GM21619 (cell line): ENCODE results near the gene KDSR.
"Not testable (repeated sequence)": the region's sequence is repeated elsewhere in the genome, so short reads cannot be mapped to it uniquely, and the experiment has no call there.

Experiments used
- ATAC-seq: cut with Tn5 transposase; IDR thresholded peaks from one replicate; pipeline ENCODE4 v1.9.1; 2021; ENCODE audit not compliant: unreplicated experiment

KDSR gene

GRCh38 chr18:63366213-63367052 is 573 bp downstream of the KDSR start:
- ATAC-seq: peak; percentile 33

GRCh38 chr18:63365876-63366212 is 1.2 kb downstream of the KDSR start:
- ATAC-seq: no peak

- no peak for ATAC-seq
Observed at GRCh38 chr18:63363951-63364350, 3.1 kb downstream of the KDSR start.

GRCh38 chr18:63363420-63363819 is 3.6 kb downstream of the KDSR start:
- not testable (repeated sequence) for ATAC-seq

- ATAC-seq: no peak
Observed at GRCh38 chr18:63356272-63356896, 10.6 kb downstream of the KDSR start.

- ATAC-seq: no peak
Observed at GRCh38 chr18:63350230-63350629, 16.8 kb downstream of the KDSR start.

- no peak for ATAC-seq
Observed at GRCh38 chr18:63348508-63349136, 18.4 kb downstream of the KDSR start.

- no peak for ATAC-seq
Observed at GRCh38 chr18:63346480-63347183, 20.4 kb downstream of the KDSR start.

GRCh38 chr18:63346031-63346430 is 21.0 kb downstream of the KDSR start:
- no peak for ATAC-seq

GRCh38 chr18:63344918-63345317 is 22.1 kb downstream of the KDSR start:
- ATAC-seq: no peak

GRCh38 chr18:63344263-63344662 is 22.7 kb downstream of the KDSR start:
- no peak for ATAC-seq

GRCh38 chr18:63342206-63342605 is 24.8 kb downstream of the KDSR start:
- ATAC-seq: peak; percentile 52

GRCh38 chr18:63339920-63340484 is 27.0 kb downstream of the KDSR start:
- ATAC-seq: no peak

GRCh38 chr18:63336366-63337099 is 30.5 kb downstream of the KDSR start:
- ATAC-seq: no peak

GRCh38 chr18:63331105-63331504 is 35.9 kb downstream of the KDSR start:
- ATAC-seq: no peak

- no peak for ATAC-seq
Observed at GRCh38 chr18:63329431-63330145, 37.4 kb downstream of the KDSR start.

- no peak for ATAC-seq
Observed at GRCh38 chr18:63326011-63326410, 41.0 kb downstream of the KDSR start.

GRCh38 chr18:63325086-63325686 is 41.8 kb downstream of the KDSR start:
- no peak for ATAC-seq

- no peak for ATAC-seq
Observed at GRCh38 chr18:63322908-63323634, 43.9 kb downstream of the KDSR start.
